ENCODE measurements around the gene DSEL. TPM values are rescaled to one million over a fixed set of nuclear protein-coding genes. Genes with fewer than 3 reads are reported as not detected.
A peak's percentile ranks its signal among the peaks of the same experiment; 100 is the strongest.

DSEL gene
- total RNA-seq, 1 experiment from 2014 or later: 24.9 TPM

DNA sequence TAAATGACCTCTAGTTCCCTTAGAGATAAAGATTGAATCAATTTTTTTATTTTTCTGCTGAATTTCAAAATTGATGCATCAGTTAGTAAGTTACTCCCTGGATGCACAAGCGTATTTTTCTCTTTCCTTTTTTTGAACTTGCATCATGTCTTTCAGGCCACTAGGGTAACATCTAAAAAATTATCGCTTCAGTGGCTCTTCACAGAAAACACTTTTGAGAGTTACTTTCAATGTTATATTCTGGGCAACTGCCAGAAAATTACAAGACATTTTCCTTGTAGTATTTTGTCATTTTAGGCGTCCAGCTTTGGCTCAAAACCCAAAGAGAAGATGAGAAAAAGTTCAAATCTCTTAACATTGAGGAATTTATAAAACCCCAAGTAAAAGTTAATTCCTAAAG lies 59.8 kb downstream of the DSEL start:
- no peak for TF ChIP-seq EZH2 (IDR thresholded peaks at IDR 0.05; ENCODE audit: borderline replicate concordance, low read depth, low read length, poor library complexity, severe bottlenecking)
- TF ChIP-seq, protein P1, sequence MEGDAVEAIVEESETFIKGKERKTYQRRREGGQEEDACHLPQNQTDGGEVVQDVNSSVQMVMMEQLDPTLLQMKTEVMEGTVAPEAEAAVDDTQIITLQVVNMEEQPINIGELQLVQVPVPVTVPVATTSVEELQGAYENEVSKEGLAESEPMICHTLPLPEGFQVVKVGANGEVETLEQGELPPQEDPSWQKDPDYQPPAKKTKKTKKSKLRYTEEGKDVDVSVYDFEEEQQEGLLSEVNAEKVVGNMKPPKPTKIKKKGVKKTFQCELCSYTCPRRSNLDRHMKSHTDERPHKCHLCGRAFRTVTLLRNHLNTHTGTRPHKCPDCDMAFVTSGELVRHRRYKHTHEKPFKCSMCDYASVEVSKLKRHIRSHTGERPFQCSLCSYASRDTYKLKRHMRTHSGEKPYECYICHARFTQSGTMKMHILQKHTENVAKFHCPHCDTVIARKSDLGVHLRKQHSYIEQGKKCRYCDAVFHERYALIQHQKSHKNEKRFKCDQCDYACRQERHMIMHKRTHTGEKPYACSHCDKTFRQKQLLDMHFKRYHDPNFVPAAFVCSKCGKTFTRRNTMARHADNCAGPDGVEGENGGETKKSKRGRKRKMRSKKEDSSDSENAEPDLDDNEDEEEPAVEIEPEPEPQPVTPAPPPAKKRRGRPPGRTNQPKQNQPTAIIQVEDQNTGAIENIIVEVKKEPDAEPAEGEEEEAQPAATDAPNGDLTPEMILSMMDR (conservative IDR thresholded peaks at IDR 0.05; ENCODE audit: low read depth, low read length): 0 out of 2 replicates have a peak, but pooled peaks have one; percentile 17
- CTCF ChIA-PET: no interaction called here

More for the DNA sequence above, 59.8 kb downstream of the DSEL start:
- peak; percentile 14 for DNase-seq (ENCODE audit: low spot score)
- Histone ChIP-seq H3K36me3 (ENCODE audit: insufficient read depth, low read length, poor library complexity, severe bottlenecking) (no peaks in the 10 kb centered on the region), H3K9me3 (ENCODE audit: low read depth, low read length, poor library complexity, severe bottlenecking) (peaks cover 7% of the 10 kb centered on the region), H3K27me3 (replicated peaks; ENCODE audit: insufficient read depth, low read depth, low read length, poor library complexity) (no peaks in the 10 kb centered on the region), H3K27ac (ENCODE audit: low read depth, low read length, poor library complexity, severe bottlenecking) (no peak overlapping the region), H3K4me3 (ENCODE audit: low read depth, low read length, poor library complexity, severe bottlenecking) (no peak overlapping the region), H3K4me1 (ENCODE audit: insufficient read depth, low read length, poor library complexity, severe bottlenecking) (no peaks in the 10 kb centered on the region)
- BruUV-seq (replicated peaks): no TSS peak
- intact Hi-C loops (cut with micrococcal nuclease; ENCODE audit: unreplicated experiment): no loop called here
- POLR2A ChIA-PET (ENCODE audit: low non-redundant PET): no interaction called here

Data from A673 (cell line).